ENCODE measurements around the gene STRBP.
A peak's percentile ranks its signal among the peaks of the same experiment; 100 is the strongest.
"Not testable (repeated sequence)": the region's sequence is repeated elsewhere in the genome, so short reads cannot be mapped to it uniquely, and the experiment has no call there.

Gene STRBP

DNA sequence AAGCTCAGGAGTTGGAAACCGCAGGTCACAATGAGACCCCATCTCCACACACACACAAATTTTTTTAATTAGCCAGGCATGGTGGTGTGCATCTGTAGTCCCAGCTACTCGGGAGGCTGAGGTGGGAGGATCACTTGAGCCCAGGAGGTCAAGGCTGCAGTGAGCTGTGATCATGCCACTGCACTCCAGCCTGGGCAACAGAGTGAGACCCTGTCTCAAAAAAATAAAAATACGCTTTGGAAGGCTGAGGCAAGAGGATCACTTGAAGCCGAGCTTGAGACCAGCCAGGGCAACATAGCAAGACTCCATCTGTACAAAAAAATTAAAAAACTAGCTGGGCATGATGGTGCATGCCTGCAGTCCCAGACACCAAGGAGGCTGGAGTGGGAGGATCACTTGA, 19.2 kb downstream of the STRBP start:
- not testable (repeated sequence) for DNase-seq, ATAC-seq

DNA sequence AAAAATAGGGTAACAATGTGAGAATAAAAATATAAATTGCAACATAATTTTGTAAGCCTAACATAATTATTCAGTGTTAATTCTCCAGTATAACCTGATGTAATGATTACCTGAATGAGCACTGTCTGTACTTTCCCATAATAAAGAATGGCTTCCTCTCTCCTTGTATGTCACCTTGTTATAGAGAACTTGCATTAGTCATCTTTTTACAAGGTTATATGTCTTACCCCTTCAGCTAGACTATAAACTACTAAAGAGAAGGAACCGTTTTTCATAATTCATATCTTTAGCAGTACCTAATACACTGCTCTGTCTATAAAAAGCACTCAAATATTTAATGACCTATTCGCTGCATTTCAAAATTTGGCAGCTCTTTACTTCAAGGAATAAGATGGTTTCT, 19.8 kb downstream of the STRBP start:
- DNase-seq, result no peak
- peak; percentile 49 for ATAC-seq

DNA sequence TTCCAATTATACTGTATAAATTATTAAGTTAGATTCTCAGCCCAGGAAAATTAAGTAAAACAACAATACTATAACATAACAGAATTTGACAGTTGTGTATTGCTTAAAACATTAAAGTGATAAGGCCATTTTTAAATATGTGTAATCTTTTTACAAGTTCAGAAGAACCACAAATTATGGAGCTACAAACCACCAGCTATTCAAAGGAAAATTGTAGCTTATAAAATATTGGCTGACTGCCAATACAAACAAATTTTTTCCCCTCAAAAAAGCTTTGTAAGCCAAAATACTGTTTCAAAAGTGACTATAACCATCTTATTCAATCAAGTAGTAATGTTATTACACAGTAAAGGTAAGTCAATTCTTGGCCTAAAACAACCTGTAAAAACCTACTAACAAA, 21.9 kb downstream of the STRBP start:
- no peak for DNase-seq

DNA sequence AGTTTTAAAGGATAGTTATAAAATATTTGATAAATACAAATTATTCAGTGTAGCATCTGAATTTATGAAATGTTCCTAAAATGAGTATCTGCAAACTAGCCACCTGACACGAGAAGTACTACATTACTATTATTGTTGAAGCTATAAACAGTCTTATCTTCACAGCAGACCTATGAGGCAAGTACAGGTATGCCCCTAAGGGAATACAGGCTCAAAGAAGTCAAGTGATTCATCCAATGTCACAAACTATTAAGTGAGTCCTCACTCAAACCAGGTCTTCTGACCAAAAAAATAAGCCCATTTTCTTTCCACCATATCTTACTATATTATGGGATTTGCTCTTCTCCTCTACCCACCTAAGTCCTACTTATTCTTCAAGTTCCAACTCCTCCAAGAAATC, 28.7 kb downstream of the STRBP start:
- ATAC-seq, result no peak
- no peak for DNase-seq

More for the DNA sequence above, 21.9 kb downstream of the STRBP start:
- ATAC-seq, result no peak

DNA sequence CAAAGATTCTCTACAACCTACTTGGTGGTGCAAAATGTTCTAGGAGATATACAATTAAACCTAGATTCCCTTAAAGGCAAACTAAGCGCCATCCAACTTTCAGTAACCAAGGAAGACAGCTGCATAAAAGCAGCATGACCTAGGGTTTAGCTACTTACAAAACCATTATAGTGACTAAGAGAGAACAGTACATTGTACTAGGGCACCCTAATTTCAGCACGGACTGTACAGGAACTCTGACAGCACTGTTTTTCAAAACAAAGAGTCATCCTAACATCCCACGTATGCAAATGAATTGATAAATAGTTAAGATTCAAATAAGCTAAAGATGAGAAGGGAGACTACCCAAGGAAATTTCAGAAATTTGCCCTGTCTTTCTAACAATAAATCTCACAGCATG, 30.0 kb downstream of the STRBP start:
- no peak for DNase-seq
- ATAC-seq, result peak; percentile 46

DNA sequence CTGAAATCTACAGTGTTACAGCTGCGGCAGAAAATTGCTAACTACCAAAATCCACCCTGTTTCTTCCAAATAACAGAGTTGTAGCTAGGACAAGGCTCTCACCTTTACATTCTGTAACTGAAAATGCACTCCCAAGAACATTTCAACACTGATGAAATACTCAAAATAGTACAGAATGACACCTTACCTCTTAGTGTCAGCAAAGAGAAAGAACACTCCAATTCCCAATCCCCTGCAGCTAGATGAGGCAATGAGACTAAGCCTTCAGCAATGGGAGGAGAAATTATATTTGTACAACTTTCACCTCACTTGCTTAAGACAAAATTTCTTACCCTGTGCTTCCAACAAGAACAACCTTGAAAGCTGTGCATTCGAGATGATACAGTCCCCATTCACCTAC, 31.2 kb downstream of the STRBP start:
- DNase-seq (no peak), ATAC-seq (no peak)

DNA sequence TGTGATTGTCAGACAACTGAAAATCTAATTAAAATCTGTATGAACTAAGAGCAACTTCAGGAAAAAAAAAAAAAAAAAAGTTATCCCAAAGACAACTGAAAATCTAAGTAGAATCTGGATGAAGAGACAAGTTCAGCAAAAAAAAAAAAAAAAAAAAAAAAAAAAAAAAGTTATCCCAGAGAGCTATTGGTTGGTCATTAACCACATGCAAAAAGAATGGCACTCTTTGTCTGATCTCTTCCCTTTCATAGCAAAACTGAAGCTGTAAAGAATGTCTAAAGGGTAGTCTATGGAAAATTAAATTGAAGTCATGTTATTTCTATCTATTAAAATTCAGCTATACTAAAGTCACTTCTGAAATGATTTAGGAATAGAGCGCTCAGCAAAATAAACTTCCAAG, 32.9 kb downstream of the STRBP start:
- DNase-seq, result no peak
- ATAC-seq, result peak; percentile 59

DNA sequence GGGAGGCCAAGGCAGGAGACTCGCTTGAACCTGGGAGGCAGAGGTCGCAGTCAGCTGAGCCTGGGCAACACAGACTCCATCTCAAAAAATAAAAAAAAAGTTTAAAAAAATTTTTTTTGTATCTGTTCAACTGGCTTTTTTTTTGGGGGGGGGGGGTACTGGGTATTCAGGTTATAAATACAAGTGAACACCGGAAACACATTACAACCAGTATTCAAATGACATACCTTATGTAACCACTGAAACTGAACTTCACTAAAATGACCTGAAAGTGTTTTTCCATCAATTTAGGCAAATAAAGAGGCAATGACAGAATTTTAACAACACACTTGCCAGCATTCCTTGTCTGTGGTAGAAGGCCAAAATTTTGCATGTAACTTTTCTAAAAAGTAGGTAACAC, 33.5 kb downstream of the STRBP start:
- ATAC-seq (no peak), DNase-seq (no peak)

DNA sequence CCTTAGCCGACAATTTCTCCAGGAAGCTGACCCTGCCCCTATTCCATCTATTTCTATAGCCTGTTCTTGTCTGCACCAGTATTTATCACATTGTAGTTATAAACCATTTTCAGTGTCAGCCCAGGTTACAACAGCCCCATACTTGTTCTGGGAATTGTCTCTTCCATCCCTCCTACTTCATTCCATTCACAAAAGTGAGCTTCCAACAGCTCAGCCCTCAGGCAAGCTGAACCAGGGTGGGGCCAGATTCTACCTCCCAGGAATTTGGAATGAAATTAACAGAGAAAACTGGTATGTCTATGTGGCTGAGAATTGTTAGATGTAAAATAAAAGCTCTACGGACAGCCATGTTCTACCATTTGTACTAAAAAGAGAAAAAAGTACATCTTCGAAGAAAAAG, 36.1 kb downstream of the STRBP start:
- DNase-seq (no peak), ATAC-seq (no peak)

DNA sequence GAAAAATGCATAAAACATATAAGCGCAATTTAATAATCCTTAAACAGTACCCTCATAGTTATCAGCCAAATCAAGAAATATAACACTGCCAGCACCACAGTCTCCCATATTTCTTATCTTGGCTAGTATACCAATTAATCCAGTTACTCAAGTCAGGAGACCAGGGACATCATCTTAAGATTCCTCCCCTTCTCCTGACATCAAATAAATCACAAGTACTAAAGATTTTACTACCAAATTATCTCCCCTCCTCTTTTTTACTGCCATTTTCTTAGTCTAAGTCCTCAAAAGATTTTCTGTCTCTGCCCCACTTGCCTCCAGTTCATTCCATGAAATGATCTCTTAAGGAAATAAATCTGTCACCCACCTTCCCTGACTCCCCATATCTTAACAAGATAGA, 37.0 kb downstream of the STRBP start:
- ATAC-seq, result no peak
- no peak for DNase-seq

DNA sequence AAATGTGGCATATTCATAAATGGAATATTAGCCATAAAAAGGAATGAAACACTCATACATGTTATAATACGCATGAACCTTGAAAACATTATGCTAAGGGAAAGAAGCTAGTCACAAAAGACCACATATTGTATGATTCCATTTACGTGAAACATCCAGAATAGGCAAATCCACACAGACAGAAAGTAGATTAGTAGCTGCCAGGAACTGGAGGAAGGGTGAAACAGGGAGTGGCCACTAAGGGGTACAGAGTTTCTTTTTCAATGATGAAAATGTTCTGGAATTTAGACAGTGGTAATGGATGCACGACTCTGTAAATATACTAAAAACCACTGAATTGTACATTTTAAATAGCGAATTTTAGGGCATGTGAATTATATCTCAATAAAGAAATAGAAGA, 39.4 kb downstream of the STRBP start:
- DNase-seq (no peak), ATAC-seq (no peak)

DNA sequence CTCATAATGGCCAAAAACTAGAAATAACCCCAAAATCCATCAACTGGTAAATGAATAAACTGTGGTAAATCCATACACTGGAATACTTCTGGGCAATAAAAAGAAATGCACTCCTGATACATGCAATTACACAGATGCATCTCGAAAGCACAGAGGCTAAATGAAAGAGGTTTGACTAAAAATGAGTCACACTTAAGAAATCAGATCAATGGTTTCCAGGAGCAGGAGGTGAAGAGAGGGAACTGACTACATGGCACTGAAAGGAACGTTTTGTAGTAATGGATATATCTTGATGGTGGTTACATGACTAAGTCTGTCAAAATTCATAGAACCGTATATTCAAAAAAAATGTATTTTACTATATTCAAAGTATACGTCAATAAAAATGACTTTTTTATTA, 42.4 kb downstream of the STRBP start:
- DNase-seq (no peak), ATAC-seq (peak; percentile 58)

DNA sequence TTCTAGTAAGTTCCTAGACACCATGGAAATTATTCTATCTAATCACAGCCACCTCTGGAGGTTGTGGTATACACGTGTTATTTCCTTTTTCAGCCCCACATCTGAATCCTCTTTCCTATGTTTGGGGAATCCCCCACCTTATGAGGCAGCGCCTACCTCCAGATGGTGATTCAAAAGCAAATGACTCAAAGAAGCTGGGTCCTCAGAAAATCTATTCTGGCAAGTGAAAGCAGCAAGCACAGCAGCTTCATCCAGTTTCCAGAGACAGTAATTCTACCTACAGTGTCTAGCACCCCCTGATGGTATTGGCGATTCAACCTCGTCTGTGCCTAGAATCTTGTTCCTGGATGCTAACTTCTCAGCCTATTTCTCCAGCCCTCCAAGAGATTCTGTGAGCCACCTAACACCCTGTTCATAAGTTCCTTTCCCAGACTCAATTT, 43.0 kb downstream of the STRBP start:
- DNase-seq (peak; percentile 60), ATAC-seq (peak; percentile 95)

DNA sequence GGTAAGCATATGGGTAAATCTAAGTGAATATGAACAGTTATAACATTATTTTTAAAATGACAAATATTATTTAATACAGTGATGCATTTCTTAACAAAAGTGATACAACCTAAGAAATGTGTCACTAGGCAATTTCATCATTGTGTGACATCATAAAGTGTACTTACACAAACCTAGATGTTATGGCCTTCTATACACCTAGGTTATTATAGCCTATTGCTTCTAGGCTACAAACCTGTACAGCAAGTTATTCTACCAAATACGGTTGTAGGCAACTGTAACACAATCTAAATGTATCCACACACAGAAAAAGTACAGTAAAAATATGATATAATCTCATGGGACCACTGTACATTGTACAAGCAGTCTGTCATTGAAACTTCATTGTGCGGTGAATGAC, 48.3 kb downstream of the STRBP start:
- no peak for ATAC-seq
- DNase-seq, result no peak

DNA sequence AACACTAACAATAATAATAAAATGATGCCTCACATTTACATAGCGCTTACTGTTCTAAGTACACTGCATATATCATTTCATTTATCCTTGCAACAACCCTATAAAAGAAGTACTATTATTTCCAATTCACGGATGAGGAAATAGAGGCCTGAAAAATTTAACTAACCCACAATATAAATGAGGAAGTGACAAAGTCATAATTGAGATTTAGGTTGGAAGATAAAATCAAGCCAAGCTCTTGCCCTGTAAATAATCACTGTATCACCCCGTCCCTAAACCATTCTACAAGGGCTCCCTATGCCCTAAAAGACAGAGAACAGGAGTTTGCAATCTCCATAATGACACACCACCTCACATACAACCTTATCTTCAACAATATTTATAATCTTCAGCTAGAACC, 49.6 kb downstream of the STRBP start:
- DNase-seq (no peak), ATAC-seq (no peak)

DNA sequence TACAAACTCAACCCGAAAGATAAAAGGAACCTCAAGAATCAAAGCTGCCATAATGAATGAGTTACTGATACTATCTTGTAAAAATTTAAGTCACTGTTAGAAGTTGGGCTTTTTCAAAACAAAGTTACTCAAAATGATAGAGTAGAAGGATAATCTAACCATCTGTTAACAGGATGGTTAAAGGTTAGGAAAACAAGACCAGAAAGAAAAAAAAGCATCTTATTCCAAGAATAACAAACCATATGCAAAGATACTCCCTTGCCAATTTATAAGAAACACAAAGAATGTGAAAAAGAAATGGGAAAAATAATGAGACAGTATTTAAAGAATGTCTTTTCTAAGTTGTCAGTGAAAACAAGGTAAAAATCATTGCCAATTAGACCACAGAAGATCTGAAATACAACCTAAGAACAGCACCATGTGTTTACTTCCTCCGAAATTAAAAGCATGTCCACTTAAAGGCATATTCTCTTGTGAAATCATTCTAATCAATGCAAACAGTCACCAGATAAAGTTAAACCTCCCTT, 51.2 kb downstream of the STRBP start:
- DNase-seq, result no peak
- ATAC-seq, result no peak

DNA sequence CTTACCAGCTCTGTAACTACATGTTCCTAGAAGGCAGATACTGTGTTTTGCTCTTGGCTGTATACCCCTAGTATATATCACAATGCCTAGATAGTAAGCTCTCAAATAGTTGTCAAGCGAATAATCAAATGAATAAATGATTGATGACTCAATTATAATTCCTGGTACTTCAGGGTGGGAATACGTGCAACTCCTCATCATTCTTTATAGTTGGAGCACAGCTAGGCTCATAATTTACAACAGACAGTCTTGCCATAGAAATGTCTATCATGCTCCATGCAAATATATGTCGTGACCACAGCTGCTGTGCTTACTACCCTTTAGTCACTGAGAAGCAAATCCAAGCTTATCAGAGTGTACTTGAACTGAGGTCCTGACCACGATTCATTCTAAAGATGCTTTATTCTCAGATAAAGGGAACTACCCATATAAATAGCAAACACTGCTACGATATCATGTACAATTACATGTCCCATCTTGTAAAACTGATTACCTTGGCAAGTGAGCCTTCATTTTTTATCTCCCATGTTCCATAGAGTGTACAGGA, 52.1 kb downstream of the STRBP start:
- ATAC-seq (no peak), DNase-seq (no peak)

DNA sequence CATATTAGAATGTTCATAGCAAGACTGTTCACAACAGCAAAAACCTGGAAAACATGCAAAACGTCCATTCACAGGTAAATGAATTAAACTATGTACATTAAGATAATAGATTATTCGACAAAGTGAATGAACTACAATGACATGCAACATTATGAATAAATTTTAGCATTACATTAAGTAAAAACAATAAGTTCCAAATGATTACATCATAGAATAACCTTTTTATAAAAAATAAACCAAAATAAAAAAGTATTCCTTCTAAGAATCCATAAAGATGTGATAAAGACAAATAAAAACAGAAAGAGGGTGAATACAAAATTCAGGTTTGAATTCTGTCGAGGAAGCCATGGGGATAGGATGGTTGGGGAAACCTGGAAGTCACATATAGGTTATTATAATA, 57.3 kb downstream of the STRBP start:
- DNase-seq, result no peak

DNA sequence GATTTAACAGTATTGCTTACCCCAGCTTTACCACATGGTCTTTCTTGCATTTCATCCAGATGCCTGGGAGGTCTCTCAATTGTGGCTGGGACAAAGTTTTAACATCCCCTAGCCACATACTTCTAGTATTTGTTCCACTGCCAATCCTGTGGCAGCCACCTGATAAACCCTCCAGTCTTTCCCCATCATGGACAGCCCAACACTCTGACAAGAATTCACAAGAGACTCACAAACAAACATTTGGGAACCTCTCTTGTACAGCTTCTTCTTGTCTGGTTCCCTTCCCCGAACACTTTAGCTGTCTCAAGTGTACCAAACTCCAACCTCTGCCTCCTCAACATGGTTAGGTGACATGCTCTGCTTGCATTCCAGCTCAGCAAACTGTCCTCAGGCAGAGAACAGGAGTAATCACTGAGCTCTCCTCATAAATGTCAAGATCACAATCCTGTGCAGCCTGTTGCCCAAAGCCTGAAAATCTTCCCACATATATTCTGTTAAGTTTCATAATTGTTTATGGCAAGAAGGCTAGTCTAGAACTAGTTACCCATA, 59.7 kb downstream of the STRBP start:
- no peak for DNase-seq
- no peak for ATAC-seq

More for the DNA sequence above, 57.3 kb downstream of the STRBP start:
- no peak for ATAC-seq

DNA sequence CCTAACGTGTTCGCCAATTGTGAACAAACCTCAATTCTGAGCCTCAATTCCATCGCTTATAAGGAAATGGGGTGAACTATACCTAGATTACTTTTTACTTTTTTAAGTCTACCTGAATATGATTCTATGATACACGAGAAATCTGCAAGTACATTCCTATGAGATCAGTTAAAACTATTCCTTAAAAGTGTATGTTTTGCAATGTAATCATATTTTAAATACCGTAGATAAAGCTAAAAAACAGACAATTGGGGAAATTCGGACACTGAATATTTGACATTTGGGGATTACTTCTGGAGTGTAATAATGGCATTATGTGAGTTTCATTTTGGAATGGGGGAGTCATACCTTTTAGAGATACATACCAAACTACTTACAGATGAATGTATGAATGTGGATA, 62.3 kb downstream of the STRBP start:
- ATAC-seq (no peak), DNase-seq (no peak)

DNA sequence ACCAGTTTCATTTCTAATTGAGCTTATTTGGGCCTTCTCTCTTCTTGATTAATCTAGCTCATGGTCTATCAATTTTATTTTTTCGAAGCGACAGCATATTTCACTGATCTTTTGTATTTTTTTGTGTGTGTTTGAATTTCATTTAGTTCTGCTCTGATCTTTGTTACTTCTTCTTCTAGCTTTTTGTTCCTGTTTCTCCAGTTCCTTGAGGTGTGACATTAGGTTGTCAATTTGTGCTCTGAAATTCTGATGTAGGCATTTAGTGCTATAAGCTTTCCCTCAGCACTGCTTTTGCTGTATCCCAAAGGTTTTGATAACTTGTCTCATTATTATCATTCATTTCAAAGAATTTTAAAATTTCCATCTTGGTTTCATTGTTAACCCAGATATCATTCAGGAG, 67.3 kb downstream of the STRBP start:
- DNase-seq, result no peak
- ATAC-seq, result no peak

DNA sequence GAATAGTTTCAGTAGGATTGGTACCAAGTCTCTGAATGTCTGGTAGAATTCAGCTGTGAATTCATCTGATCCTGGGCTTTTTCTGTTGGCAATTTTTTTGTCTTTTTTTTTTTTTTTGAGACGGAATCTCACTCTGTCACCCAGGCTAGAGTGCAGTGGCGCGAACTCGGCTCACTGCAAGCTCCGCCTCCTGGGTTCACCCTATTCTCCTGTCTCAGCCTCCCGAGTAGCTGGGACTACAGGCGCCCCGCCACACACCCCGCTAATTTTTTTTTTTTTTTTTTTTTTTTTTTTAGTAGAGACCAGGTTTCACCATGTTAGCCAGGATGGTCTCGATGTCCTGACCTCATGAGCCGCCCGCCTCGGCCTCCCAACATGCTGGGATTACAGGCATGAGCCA, 67.9 kb downstream of the STRBP start:
- ATAC-seq, DNase-seq: not testable (repeated sequence)

DNA sequence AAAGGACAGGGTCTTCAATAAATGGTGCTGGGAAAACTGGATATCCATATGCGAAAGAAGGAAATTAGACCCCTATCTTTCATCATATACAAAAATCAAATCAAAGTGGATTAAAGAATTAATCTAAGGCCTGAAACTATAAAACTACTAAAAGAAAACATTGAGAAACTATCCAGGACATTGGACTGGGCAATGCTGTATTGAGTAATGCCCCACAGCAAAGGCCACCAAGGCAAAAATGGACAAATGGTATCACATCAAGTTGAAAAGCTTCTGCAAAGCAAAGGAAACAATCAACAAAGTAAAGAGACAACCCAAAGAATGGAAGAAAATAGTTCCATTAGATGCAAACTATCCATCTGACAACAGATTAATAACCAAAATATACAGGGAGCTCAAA, 72.3 kb downstream of the STRBP start:
- ATAC-seq, result no peak
- DNase-seq, result no peak

DNA sequence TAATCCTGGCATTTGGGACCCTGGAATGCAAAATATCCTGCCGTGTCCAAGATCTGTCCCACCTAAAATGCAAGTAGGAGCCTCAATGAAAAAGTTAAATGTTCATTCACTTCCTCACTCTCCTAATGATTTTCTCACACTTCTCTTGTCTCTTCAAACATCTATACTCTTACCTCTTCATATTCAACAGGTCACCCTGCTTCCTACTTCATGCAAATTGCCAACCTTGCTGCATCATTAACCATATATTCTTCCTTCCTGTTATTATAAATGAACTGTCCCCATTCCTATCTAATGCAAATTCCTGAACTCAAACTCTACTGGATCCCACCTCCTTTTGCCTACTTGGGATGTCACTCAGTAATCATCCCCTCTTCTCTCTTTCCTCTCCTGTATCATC, 74.4 kb downstream of the STRBP start:
- ATAC-seq (no peak), DNase-seq (no peak)

DNA sequence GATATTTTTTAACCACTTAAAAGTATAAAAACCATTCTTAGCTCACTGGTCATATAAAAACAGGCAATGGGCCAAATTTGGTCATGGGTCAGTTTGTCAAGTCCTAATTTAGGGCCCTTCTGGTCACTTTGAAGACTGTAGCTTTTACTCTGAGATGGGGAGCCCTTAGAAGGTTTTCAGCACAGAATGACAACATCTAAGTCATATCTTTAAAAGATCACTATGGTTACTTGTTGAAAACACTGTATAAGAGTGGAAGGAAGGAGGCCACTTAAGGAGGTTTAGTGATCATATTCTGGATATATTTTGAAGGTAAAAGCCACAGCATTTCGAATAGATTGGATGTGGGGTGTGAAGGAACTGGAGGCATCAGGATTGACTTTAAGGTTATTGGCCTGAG, 76.7 kb downstream of the STRBP start:
- no peak for DNase-seq
- no peak for ATAC-seq

Measured in stimulated activated naive CD8-positive, alpha-beta T cell treated with anti-CD3 and anti-CD28 coated beads, Interleukin-15, Interleukin-2, amounts not matched to agents 100 U/mL and 50 U/mL, for 24 hours (primary cell).